H1 (cell line): ENCODE results near the gene RAD51B. TPM values are rescaled to one million over a fixed set of nuclear protein-coding genes. Genes with fewer than 3 reads are reported as not detected.

Experiments
- CTCF ChIA-PET: fragments of 300-600 bp; sonication (Branson Sonifier 250); formaldehyde crosslinking; loops from one replicate; lab custom pipeline; 2021; ENCODE audit not compliant: partially characterized antibody; lab: Charles Lee
- POLR2A ChIA-PET: fragments of 300-600 bp; sonication (Branson Sonifier 250); formaldehyde crosslinking; loops from one replicate; lab custom pipeline; 2021; ENCODE audit warnings: inconsistent platforms; ENCODE audit not compliant: partially characterized antibody; lab: Charles Lee
- DNase-seq, 2 experiments: peaks; one replicate each; pipeline versions ENCODE4 v3.0.0 to v3.0.0-alpha.2; 2010 to 2022; ENCODE audit warnings: low spot score in 2 of 2, low read depth in 1 of 2, mixed read lengths in 1 of 2
- FAIRE-seq: peaks from 2 replicates; lab custom pipeline; 2011; peaks lifted over from hg19 to GRCh38; lab: Jason Lieb, UNC
- H2AFZ ChIP-seq: 2 replicates; pipeline ENCODE4 v1.8.1; 2012; ENCODE audit warnings: low read length, inconsistent platforms
- H2AK5ac ChIP-seq: 2 replicates; pipeline ENCODE4 v1.6.1; 2013; ENCODE audit warnings: low read depth, low read length
- H2BK120ac ChIP-seq: replicated peaks from 2 replicates; pipeline ENCODE3; 2013; ENCODE audit warnings: low read depth, low read length, inconsistent platforms
- H2BK12ac ChIP-seq: 2 replicates; pipeline ENCODE4 v1.6.1; 2013; ENCODE audit warnings: low read depth, low read length
- H2BK15ac ChIP-seq: 2 replicates; pipeline ENCODE4 v1.6.1; 2013; ENCODE audit warnings: low read length
- H2BK20ac ChIP-seq: 2 replicates; pipeline ENCODE4 v1.6.1; 2013; ENCODE audit warnings: low read length
- H2BK5ac ChIP-seq: 2 replicates; pipeline ENCODE4 v1.6.1; 2013; ENCODE audit warnings: low read depth, low read length
- H3K14ac ChIP-seq: 2 replicates; pipeline ENCODE4 v1.6.1; 2013; ENCODE audit warnings: inconsistent platforms; ENCODE audit not compliant: insufficient read length
- H3K18ac ChIP-seq: 2 replicates; pipeline ENCODE4 v1.6.1; 2013; ENCODE audit warnings: low read length; ENCODE audit errors: extremely low read depth
- H3K23ac ChIP-seq: 2 replicates; pipeline ENCODE4 v1.6.1; 2013; ENCODE audit warnings: inconsistent platforms; ENCODE audit not compliant: insufficient read length
- H3K23me2 ChIP-seq: 2 replicates; pipeline ENCODE4 v1.6.1; 2013; ENCODE audit warnings: low read depth, low read length
- H3K27ac ChIP-seq: 2 replicates; pipeline ENCODE4 v1.6.1; 2011; ENCODE audit warnings: low read depth, low read length, inconsistent platforms
- H3K27me3 ChIP-seq, 4 experiments: replicated peaks in 1 of 4; 1 replicate in 1 of 4; 2 replicates in 3 of 4; pipeline versions ENCODE4 v1.6.1 to v1.8.1; 2011 to 2013; ENCODE audit warnings: low read length in 3 of 4, mild to moderate bottlenecking in 3 of 4, inconsistent platforms in 2 of 4, mixed read lengths in 2 of 4, moderate library complexity in 1 of 4; ENCODE audit not compliant: control insufficient read depth in 3 of 4, insufficient read depth in 3 of 4; ENCODE audit errors: extremely low read depth in 1 of 4
- H3K36me3 ChIP-seq, 4 experiments: 2 replicates each; pipeline versions ENCODE4 v1.6.1 to v1.8.1; 2011 to 2013; ENCODE audit warnings: mild to moderate bottlenecking in 4 of 4, low read length in 3 of 4, moderate library complexity in 2 of 4, control low read depth in 1 of 4, inconsistent platforms in 1 of 4; ENCODE audit not compliant: insufficient read depth in 4 of 4, control insufficient read depth in 2 of 4
- H3K4ac ChIP-seq: replicated peaks from 2 replicates; pipeline ENCODE3; 2013; ENCODE audit warnings: low read length, low read depth, mixed read lengths, inconsistent platforms; ENCODE audit not compliant: insufficient read length
- H3K4me1 ChIP-seq, 4 experiments: replicated peaks in 1 of 4; 1 replicate in 1 of 4; 2 replicates in 3 of 4; pipeline versions ENCODE4 v1.6.1 to v1.8.1; 2011 to 2013; ENCODE audit warnings: low read length in 3 of 4, inconsistent platforms in 2 of 4, mixed read lengths in 1 of 4; ENCODE audit not compliant: insufficient read depth in 4 of 4, control insufficient read depth in 3 of 4
- H3K4me2 ChIP-seq, 2 experiments: 2 replicates each; pipeline versions ENCODE4 v1.6.1 to v1.8.1; 2011 to 2013; ENCODE audit warnings: low read depth in 2 of 2, low read length in 2 of 2, control low read depth in 1 of 2, inconsistent platforms in 1 of 2, mild to moderate bottlenecking in 1 of 2; ENCODE audit not compliant: insufficient read depth in 1 of 2
- H3K4me3 ChIP-seq, 4 experiments: fragments of 200-600, 300-600 bp in 1 of 4; sonication (generic), shearing (Covaris generic), sonication (Bioruptor Twin) in 1 of 4; 2 replicates each; pipeline versions ENCODE4 v1.5.1 to v1.8.1; 2011 to 2016; ENCODE audit warnings: low read length in 4 of 4, low read depth in 3 of 4, control low read depth in 2 of 4, inconsistent platforms in 2 of 4, mild to moderate bottlenecking in 2 of 4, mixed read lengths in 1 of 4, moderate library complexity in 1 of 4; ENCODE audit not compliant: insufficient read depth in 2 of 4; ENCODE audit errors: extremely low read depth in 1 of 4
- H3K56ac ChIP-seq: replicated peaks from 2 replicates; pipeline ENCODE3; 2013; ENCODE audit warnings: low read depth, mild to moderate bottlenecking, mixed read lengths, low read length, inconsistent platforms; ENCODE audit not compliant: insufficient read length
- H3K79me1 ChIP-seq: 2 replicates; pipeline ENCODE4 v1.6.1; 2013; ENCODE audit warnings: low read depth, low read length, control low read depth
- H3K79me2 ChIP-seq, 2 experiments: 2 replicates each; pipeline versions ENCODE4 v1.6.1 to v1.8.1; 2012 to 2013; ENCODE audit warnings: low read length in 2 of 2, mild to moderate bottlenecking in 2 of 2, inconsistent platforms in 1 of 2; ENCODE audit not compliant: insufficient read depth in 2 of 2, control insufficient read depth in 1 of 2
- H3K9ac ChIP-seq, 4 experiments: replicated peaks in 1 of 4; 1 replicate in 1 of 4; 2 replicates in 3 of 4; pipeline versions ENCODE4 v1.6.1 to v1.8.1; 2011 to 2013; ENCODE audit warnings: low read depth in 3 of 4, low read length in 3 of 4, control low read depth in 2 of 4, mild to moderate bottlenecking in 2 of 4, moderate library complexity in 2 of 4, inconsistent platforms in 1 of 4; ENCODE audit errors: extremely low read depth in 1 of 4
- H3K9me3 ChIP-seq, 2 experiments: 2 replicates each; pipeline versions ENCODE4 v1.6.1 to v1.8.1; 2012 to 2013; ENCODE audit warnings: mild to moderate bottlenecking in 2 of 2, moderate library complexity in 2 of 2, control low read depth in 1 of 2, inconsistent platforms in 1 of 2, low read depth in 1 of 2, low read length in 1 of 2, mixed read lengths in 1 of 2; ENCODE audit not compliant: insufficient read depth in 2 of 2
- H4K20me1 ChIP-seq, 2 experiments: replicated peaks in 1 of 2; 2 replicates each; pipeline versions ENCODE3 to v1.8.1; 2011 to 2013; ENCODE audit warnings: inconsistent platforms in 2 of 2, low read length in 2 of 2, mild to moderate bottlenecking in 1 of 2; ENCODE audit not compliant: insufficient read depth in 2 of 2, control insufficient read depth in 1 of 2
- H4K5ac ChIP-seq: 2 replicates; pipeline ENCODE4 v1.6.1; 2013; ENCODE audit warnings: low read length, low read depth, mixed read lengths, inconsistent platforms; ENCODE audit not compliant: insufficient read length
- H4K8ac ChIP-seq: 2 replicates; pipeline ENCODE4 v1.8.0; 2013; ENCODE audit warnings: mild to moderate bottlenecking, moderate library complexity, low read length, inconsistent platforms; ENCODE audit not compliant: insufficient read depth; ENCODE audit errors: extremely low read depth
- H4K91ac ChIP-seq: replicated peaks from 2 replicates; pipeline ENCODE3; 2013; ENCODE audit warnings: low read length, mixed read lengths, inconsistent platforms; ENCODE audit not compliant: insufficient read length
- BRCA1 ChIP-seq: IDR thresholded peaks from 2 replicates; pipeline ENCODE4 v1.6.1; 2012; ENCODE audit warnings: low read depth, low read length, improper control_type of control experiment
- CBX5 ChIP-seq: fragments of 300-800, 300-1000 bp; sonication (generic); IDR thresholded peaks from 2 replicates; pipeline ENCODE4 v1.7.1; 2016; ENCODE audit warnings: antibody characterized with exemption, low read length, low read depth
- CHD2 ChIP-seq: IDR thresholded peaks from 2 replicates; pipeline ENCODE4 v1.6.1; 2012; ENCODE audit warnings: low read length, improper control_type of control experiment
- CREB1 ChIP-seq: IDR thresholded peaks from 2 replicates; pipeline ENCODE4 v1.6.1; 2012; ENCODE audit warnings: inconsistent platforms
- EP300 ChIP-seq, 2 experiments: IDR thresholded peaks; 1 replicate in 1 of 2; 2 replicates in 1 of 2; pipeline ENCODE4 v1.6.1; 2011 to 2012; ENCODE audit warnings: low read depth in 2 of 2, low read length in 2 of 2, mild to moderate bottlenecking in 2 of 2, borderline replicate concordance in 1 of 2, inconsistent platforms in 1 of 2, moderate library complexity in 1 of 2
- KDM4A ChIP-seq: IDR thresholded peaks from one replicate; pipeline ENCODE4 v1.7.1; 2012; ENCODE audit warnings: low read depth, mild to moderate bottlenecking, moderate library complexity, low read length, inconsistent platforms; ENCODE audit not compliant: severe bottlenecking
- NRF1 ChIP-seq: IDR thresholded peaks from 2 replicates; pipeline ENCODE4 v1.6.1; 2011; ENCODE audit warnings: mild to moderate bottlenecking, low read depth, low read length, improper control_type of control experiment
- RXRA ChIP-seq: IDR thresholded peaks from 2 replicates; pipeline ENCODE4 v1.6.1; 2011; ENCODE audit warnings: low read depth, mild to moderate bottlenecking, low read length, moderate library complexity; ENCODE audit not compliant: insufficient read depth
- SAP30 ChIP-seq: fragments of 300-600 bp; sonication (generic); IDR thresholded peaks from 2 replicates; pipeline ENCODE4 v1.7.1; 2012; ENCODE audit warnings: low read length, moderate library complexity, mild to moderate bottlenecking, inconsistent platforms; ENCODE audit not compliant: insufficient read depth, insufficient replicate concordance
- SRF ChIP-seq: IDR thresholded peaks from 2 replicates; pipeline ENCODE4 v1.6.1; 2011; ENCODE audit warnings: mild to moderate bottlenecking, low read depth, low read length, moderate library complexity
- TAF1 ChIP-seq: IDR thresholded peaks from 2 replicates; pipeline ENCODE4 v1.6.1; 2011; ENCODE audit warnings: mild to moderate bottlenecking, low read depth, low read length
- TBP ChIP-seq: IDR thresholded peaks from 2 replicates; pipeline ENCODE4 v1.6.1; 2011; ENCODE audit warnings: low read depth, low read length, improper control_type of control experiment
- TCF12 ChIP-seq: IDR thresholded peaks from 2 replicates; pipeline ENCODE4 v1.6.1; 2011; ENCODE audit warnings: low read depth, mild to moderate bottlenecking, low read length
- WGBS, 2 experiments: shearing (Covaris generic) in 1 of 2; methylation state at CpG; one replicate each; pipeline versions ENCODE4 v1.1.6 to v1.1.7; 2013 to 2015; ENCODE audit warnings: low lambda C conversion rate in 2 of 2, mixed read lengths in 2 of 2, inconsistent platforms in 1 of 2, low coverage in 1 of 2, missing lambda C conversion rate in 1 of 2; ENCODE audit not compliant: insufficient replicate concordance in 2 of 2, insufficient coverage in 1 of 2, insufficient read length in 1 of 2; ENCODE audit errors: extremely low coverage in 1 of 2, missing lambda C conversion rate in 1 of 2; 5-methylcytosine and 5-hydroxymethylcytosine counted together
- polyA plus RNA-seq, 7 experiments: library from polyadenylated mRNA; depleted of rRNA in 3 of 7; stranded (reverse) in 5 of 7; unstranded in 2 of 7; fragments of >200 nt in 5 of 7; fragments of 200-250 nt in 2 of 7; gene quantifications; 1 replicate in 5 of 7; 2 replicates in 1 of 7; 4 replicates in 1 of 7; pipeline versions ENCODE4 v1.2.1 to v1.2.3, GENCODE V29; 2011 to 2013; ENCODE audit warnings: missing spikeins in 2 of 7, mixed read lengths in 2 of 7
- total RNA-seq: library from RNA; stranded (reverse); fragmentation: NEBNext Ultra II Directional; extraction: Animal tissue kit (Norgen Biotek cat#: 25700); gene quantifications from 2 replicates; pipeline ENCODE4 v1.2.1, GENCODE V29; 2021

Gene RAD51B
- total and polyA plus RNA-seq, 2 of the 8 experiments (the other 6 are each of a cell fraction or from before 2014, with no cell fraction given) = 3.9 to 14.9 TPM

- H2BK12ac ChIP-seq = no peak overlapping the region
- no peak overlapping the region for H3K4me2 ChIP-seq
- H3K27ac ChIP-seq = no peak overlapping the region
- no peaks in the 10 kb centered on the region for H3K36me3 ChIP-seq
- WGBS, 2 experiments = 81% methylated on average over 3 of the region's 3 CpGs; no CpG with 5 or more reads in 1 of the 2 experiments
- H2BK20ac ChIP-seq = no peak overlapping the region
- H4K91ac ChIP-seq = no peak overlapping the region
- H2BK120ac ChIP-seq = no peak overlapping the region
- no peak overlapping the region for H3K18ac ChIP-seq
- FAIRE-seq (no peak), DNase-seq (no peak)
- H3K23ac ChIP-seq = no peak overlapping the region
- H3K23me2 ChIP-seq = no peaks in the 10 kb centered on the region
- POLR2A ChIA-PET = no interaction called here
- no peak overlapping the region for H2AFZ ChIP-seq
- TF ChIP-seq TCF12 (no peak), KDM4A (no peak), TAF1 (no peak), NRF1 (no peak), CHD2 (no peak), RXRA (no peak), SRF (no peak), CREB1 (no peak), SAP30 (no peak), EP300 (IDR thresholded peaks at IDR 0.05; ENCODE audit: borderline replicate concordance in 1 of 2, low read depth in 2 of 2, low read length in 2 of 2) (no peak), BRCA1 (no peak), TBP (no peak), CBX5 (no peak)
- TF ChIP-seq, all 59 proteins: peak for 0
- H2BK5ac ChIP-seq = no peak overlapping the region
- no peaks in the 10 kb centered on the region for H3K79me1 ChIP-seq
- H2BK15ac ChIP-seq = no peak overlapping the region
- CTCF ChIA-PET = interaction anchor here (1.0 to 1.2 kb wide), 3 partner anchors 79 to 447 kb away, joined by 3 read pairs; no protein-coding TSS in a partner anchor
- no peaks in the 10 kb centered on the region for H3K9me3 ChIP-seq
- no peak overlapping the region for H4K8ac ChIP-seq
- no peak overlapping the region for H3K56ac ChIP-seq
- no peaks in the 10 kb centered on the region for H3K27me3 ChIP-seq
- H3K4me1 ChIP-seq = peaks cover 0 to 5% (median 2%) of the 10 kb centered on the region in 4 experiments; a peak in 3 of 7 replicates
- H3K4me3 ChIP-seq = no peak overlapping the region
- H4K20me1 ChIP-seq = no peaks in the 10 kb centered on the region
- no peak overlapping the region for H4K5ac ChIP-seq
- no peak overlapping the region for H3K4ac ChIP-seq
- H3K9ac ChIP-seq = no peak overlapping the region
- H3K14ac ChIP-seq = no peak overlapping the region
- H2AK5ac ChIP-seq = no peak overlapping the region
- H3K79me2 ChIP-seq = no peaks in the 10 kb centered on the region
Measured at GRCh38 chr14:68696266-68696665, 876.7 kb downstream of the RAD51B start.
